Ovary (tissue), 3 donors: ENCODE data around the gene LARGE1.

Experiments used
- CTCF ChIP-seq, 3 donors: fragments of 450-650 bp in 2 of 3; fragments of 200-600 bp in 1 of 3; IDR thresholded peaks; one replicate each; pipeline versions ENCODE4 v1.5.1 to v1.8.0; 2016 to 2022; ENCODE audit warnings: antibody characterized with exemption in 3 of 3, mild to moderate bottlenecking in 1 of 3
- POLR2A ChIP-seq: fragments of 450-650 bp; IDR thresholded peaks from one replicate; pipeline ENCODE4 v1.6.1; 2017; ENCODE audit warnings: antibody characterized with exemption, mild to moderate bottlenecking, moderate library complexity
- donor health status: DM: no; HTN: no; CAD: no.

GRCh38 chr22:33841281-33842005 is 78.8 kb downstream of the LARGE1 start:
- TF ChIP-seq CTCF (IDR thresholded peaks at IDR 0.05) (no peak), POLR2A (no peak)
